Esophagus (tissue), 2 donors: ENCODE results near the gene UNC13B. TPM values are rescaled to one million over a fixed set of nuclear protein-coding genes. Genes with fewer than 3 reads are reported as not detected.
"Not testable (repeated sequence)": the region's sequence is repeated elsewhere in the genome, so short reads cannot be mapped to it uniquely, and the experiment has no call there.

Experiments used
- H3K27ac ChIP-seq, 2 donors: one replicate each; pipeline ENCODE4 v1.5.1; 2013; ENCODE audit warnings: low read depth in 2 of 2, mild to moderate bottlenecking in 2 of 2, inconsistent platforms in 1 of 2, low read length in 1 of 2, moderate library complexity in 1 of 2
- H3K27me3 ChIP-seq, 2 donors: one replicate each; pipeline ENCODE4 v1.6.1; 2013; ENCODE audit warnings: low read length in 2 of 2, control low read depth in 1 of 2, mild to moderate bottlenecking in 1 of 2; ENCODE audit not compliant: insufficient read depth in 2 of 2, control insufficient read depth in 1 of 2
- H3K36me3 ChIP-seq, 2 donors: one replicate each; pipeline ENCODE4 v1.6.1; 2013; ENCODE audit warnings: low read length in 1 of 2; ENCODE audit not compliant: control insufficient read depth in 2 of 2, insufficient read depth in 2 of 2
- H3K4me1 ChIP-seq, 2 donors: one replicate each; pipeline ENCODE4 v1.6.1; 2013; ENCODE audit warnings: low read length in 1 of 2; ENCODE audit not compliant: control insufficient read depth in 2 of 2, insufficient read depth in 2 of 2
- H3K4me3 ChIP-seq, 2 donors: one replicate each; pipeline ENCODE4 v1.5.1; 2013; ENCODE audit warnings: low read length in 2 of 2, mild to moderate bottlenecking in 2 of 2, low read depth in 1 of 2, moderate library complexity in 1 of 2
- H3K9me3 ChIP-seq, 2 donors: one replicate each; pipeline ENCODE4 v1.6.1; 2013; ENCODE audit warnings: mild to moderate bottlenecking in 2 of 2, low read depth in 1 of 2, low read length in 1 of 2, moderate library complexity in 1 of 2; ENCODE audit not compliant: control insufficient read depth in 2 of 2, insufficient read depth in 1 of 2
- WGBS, 2 donors: extraction: QIAGEN DNeasy Blood & Tissue Kit; methylation state at CpG; one replicate each; pipeline ENCODE4 v1.1.7; 2013; 5-methylcytosine and 5-hydroxymethylcytosine counted together
- polyA plus RNA-seq, 2 donors: library from polyadenylated mRNA; stranded (reverse); fragments of 200-250 nt; gene quantifications; one replicate each; pipeline ENCODE4 v1.2.3, GENCODE V29; 2013
- donor health status: healthy with polysubstance abuse.
- donor health status: Bipolar disorder and iron deficiency.

Gene UNC13B
- polyA plus RNA-seq, 2 donors, result 11.3 to 15.6 TPM

DNA sequence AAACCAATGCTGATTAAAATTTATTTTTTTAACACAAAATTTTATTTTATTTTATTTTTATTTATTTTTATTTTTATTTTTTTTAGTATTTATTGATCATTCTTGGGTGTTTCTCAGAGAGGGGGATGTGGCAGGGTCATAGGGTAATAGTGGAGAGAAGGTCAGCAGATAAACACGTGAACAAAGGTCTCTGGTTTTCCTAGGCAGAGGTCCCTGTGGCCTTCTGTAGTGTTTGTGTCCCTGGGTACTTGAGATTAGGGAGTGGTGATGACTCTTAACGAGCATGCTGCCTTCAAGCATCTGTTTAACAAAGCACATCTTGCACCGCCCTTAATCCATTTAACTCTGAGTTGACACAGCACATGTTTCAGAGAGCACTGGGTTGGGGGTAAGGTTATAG lies 20.6 kb downstream of the UNC13B start:
- H3K9me3 ChIP-seq, H3K4me1 ChIP-seq, H3K27ac ChIP-seq, H3K27me3 ChIP-seq, H3K36me3 ChIP-seq, H3K4me3 ChIP-seq: not testable (repeated sequence)
- 68 to 72% methylated on average over 3 of the region's 3 CpGs for WGBS, 2 donors

DNA sequence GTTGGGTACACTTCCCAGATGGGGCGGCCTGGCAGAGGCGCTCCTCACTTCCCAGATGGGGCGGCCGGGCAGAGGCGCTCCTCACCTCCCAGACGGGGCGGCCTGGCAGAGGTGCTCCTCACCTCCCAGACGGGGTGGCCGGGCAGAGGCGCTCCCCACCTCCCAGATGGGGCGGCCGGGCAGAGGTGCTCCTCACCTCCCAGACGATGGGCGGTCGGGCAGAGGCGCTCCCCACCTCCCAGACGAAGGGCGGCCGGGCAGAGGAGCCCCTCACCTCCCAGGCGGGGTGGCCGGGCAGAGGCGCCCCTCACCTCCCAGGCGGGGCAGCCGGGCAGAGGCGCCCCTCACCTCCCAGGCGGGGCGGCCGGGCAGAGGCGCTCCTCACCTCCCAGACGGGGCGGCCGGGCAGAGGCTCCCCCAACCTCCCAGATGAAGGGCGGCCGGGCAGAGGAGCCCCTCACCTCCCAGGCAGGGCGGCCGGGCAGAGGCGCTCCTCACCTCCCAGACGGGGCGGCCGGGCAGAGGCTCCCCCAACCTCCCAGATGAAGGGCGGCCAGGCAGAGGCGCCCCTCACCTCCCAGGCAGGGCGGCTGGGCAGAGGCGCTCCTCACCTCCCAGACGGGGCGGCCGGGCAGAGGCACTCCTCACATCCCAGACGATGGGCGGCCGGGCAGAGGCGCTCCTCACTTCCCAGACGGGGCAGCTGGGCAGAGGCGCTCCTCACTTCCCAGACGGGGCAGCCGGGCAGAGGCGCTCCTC lies 21.4 kb downstream of the UNC13B start:
- H3K27me3 ChIP-seq, H3K4me1 ChIP-seq, H3K27ac ChIP-seq, H3K36me3 ChIP-seq, H3K4me3 ChIP-seq, H3K9me3 ChIP-seq: not testable (repeated sequence)
- 97 to 98% methylated on average over 33 to 56 of the region's 56 CpGs for WGBS, 2 donors

DNA sequence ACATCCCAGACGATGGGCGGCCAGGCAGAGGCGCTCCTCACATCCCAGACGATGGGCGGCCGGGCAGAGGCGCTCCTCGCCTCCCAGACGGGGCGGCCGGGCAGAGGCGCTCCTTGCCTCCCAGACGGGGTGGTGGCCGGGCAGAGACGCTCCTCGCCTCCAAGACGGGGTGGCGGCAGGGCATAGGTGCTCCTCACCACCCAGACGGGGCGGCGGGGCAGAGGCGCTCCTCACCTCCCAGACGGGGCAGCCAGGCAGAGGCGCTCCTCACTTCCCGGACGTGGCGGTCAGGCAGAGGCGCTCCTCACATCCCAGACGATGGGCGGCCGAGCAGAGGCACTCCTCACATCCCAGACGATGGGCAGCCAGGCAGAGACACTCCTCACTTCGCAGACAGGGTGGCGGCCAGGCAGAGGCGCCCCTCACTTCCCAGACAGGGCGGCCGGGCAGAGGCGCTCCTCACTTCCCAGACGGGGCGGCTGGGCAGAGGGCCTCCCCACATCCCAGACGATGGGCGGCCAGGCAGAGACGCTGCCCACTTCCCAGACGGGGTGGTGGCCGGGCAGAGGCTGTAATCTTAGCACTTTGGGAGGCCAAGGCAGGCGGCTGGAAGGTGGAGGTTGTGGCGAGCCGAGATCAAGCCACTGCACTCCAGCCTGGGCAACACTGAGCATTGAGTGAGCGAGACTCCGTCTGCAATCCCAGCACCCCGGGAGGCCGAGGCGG lies 22.1 kb downstream of the UNC13B start:
- H3K4me1 ChIP-seq, H3K36me3 ChIP-seq, H3K9me3 ChIP-seq, H3K4me3 ChIP-seq, H3K27ac ChIP-seq, H3K27me3 ChIP-seq: not testable (repeated sequence)
- 97% methylated on average over 42 to 53 of the region's 53 CpGs for whole genome bisulfite sequencing, 2 donors

DNA sequence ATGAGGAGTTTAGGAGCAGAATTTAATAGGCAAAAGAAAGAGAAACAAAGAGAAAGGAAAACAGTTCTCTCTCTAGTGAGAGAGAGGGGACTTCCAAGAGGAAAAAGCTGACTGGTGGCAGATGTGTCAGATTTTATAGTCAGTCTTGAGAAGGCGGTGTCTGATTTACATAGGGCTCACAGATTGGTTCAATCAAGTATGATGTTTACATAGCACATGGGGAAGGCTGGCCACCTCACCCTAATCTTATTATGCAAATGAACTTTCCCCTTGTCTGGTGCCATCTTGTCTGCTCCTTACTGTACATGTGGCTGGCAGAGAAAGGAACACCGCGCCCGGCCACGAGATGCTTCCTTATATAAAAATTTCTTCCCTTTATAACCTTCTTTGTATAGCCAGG lies 24.7 kb downstream of the UNC13B start:
- no peaks in the 10 kb centered on the region for H3K27me3 ChIP-seq
- H3K27ac ChIP-seq, result no peak overlapping the region
- no peaks in the 10 kb centered on the region for H3K9me3 ChIP-seq
- 93 to 97% methylated on average over 5 of the region's 5 CpGs for WGBS, 2 donors
- no peaks in the 10 kb centered on the region for H3K36me3 ChIP-seq
- H3K4me1 ChIP-seq, result no peaks in the 10 kb centered on the region
- no peak overlapping the region for H3K4me3 ChIP-seq

DNA sequence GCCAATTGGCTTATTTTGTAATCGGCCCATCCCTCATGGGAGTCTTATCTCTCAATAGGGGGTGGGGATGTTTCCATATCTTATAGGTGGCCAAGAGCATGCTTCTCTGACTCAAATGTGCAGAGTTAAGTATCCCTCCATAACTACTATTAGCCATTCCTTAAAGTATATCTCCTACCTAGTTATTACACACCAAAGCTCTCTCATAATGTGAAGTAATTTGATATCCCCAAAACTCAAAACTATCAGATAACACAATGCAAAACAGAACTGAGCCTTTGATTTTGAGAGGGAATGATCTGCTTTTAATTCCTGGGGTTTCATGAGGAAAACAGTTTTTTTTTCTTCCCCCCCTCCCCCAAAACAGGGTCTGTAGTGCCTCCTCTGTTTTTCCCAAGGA lies 28.4 kb downstream of the UNC13B start:
- Histone ChIP-seq H3K36me3 (no peaks in the 10 kb centered on the region), H3K27me3 (no peaks in the 10 kb centered on the region), H3K27ac (no peak overlapping the region), H3K4me1 (peaks cover 0 to 2% of the 10 kb centered on the region in 2 donors), H3K9me3 (peaks cover 0 to 4% of the 10 kb centered on the region in 2 donors), H3K4me3 (no peak overlapping the region)
- 94 to 100% methylated on average over 1 of the region's 1 CpG for WGBS, 2 donors

DNA sequence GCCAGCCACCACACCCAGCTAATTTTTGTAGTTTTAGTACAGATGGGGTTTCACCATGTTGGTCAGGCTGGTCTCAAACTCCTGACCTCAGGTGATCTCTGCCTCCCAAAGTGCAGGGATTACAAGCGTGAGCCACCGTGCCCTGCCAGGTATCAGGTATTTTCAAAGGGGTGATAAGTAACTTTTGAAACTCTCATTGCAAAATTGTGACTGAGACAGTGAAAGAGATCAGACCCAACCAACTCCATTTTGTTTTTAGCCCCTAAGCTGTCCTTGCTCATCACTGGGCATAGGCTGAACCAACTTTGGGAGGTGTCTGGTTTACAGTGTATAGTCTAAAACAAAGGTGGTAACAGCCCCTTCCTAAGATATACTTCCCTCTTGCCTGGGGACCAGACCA lies 29.3 kb downstream of the UNC13B start:
- Histone ChIP-seq H3K36me3 (no peaks in the 10 kb centered on the region), H3K9me3 (peaks cover 0 to 4% of the 10 kb centered on the region in 2 donors), H3K27me3 (no peaks in the 10 kb centered on the region), H3K4me1 (peaks cover 0 to 2% of the 10 kb centered on the region in 2 donors), H3K27ac (no peak overlapping the region), H3K4me3 (no peak overlapping the region)
- WGBS, 2 donors, result 99 to 100% methylated on average over 2 of the region's 2 CpGs

DNA sequence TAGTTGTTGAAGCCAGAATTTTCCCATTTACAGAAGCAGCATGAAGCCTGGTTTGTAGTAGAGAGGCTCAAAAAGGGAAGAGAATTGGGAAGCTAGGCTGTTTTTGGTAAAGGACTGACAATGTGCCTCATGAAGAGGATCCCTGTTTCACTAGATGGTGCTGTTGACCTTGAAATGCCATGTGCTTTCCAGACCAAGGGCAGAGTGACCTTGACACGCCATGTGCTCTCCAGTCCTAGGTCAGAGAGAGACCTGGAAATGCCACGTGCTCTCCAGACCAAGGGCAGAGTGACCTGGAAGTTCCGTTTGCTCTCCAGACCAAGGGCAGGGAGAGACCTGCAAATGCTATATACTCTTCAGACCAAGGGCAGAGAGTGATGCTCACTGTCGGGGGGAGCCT lies 32.0 kb downstream of the UNC13B start:
- no peaks in the 10 kb centered on the region for H3K36me3 ChIP-seq
- H3K27me3 ChIP-seq, result no peaks in the 10 kb centered on the region
- peaks cover 0 to 2% of the 10 kb centered on the region in 2 donors for H3K4me1 ChIP-seq
- H3K27ac ChIP-seq, result no peak overlapping the region
- H3K9me3 ChIP-seq, result peaks cover 0 to 4% of the 10 kb centered on the region in 2 donors
- H3K4me3 ChIP-seq, result no peak overlapping the region
- WGBS, 2 donors, result 93 to 95% methylated on average over 4 of the region's 4 CpGs

DNA sequence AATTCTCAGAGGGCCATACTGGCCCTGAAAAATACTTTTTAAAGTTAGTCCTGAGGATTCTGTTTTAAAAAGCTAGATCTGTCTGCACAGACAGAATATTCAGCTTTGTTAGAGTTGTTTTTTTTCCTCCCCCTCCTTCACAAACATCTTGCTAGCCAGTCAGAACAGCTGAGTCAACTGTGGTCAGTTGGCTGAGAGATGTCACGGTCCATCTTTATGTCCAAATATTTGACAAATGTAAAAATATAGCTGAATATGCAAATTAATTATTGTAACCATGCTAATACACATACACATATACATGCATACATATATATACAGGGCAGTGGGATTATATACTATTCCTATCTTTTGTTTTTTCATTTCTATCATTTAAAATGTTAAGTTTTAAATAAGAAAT lies 33.9 kb downstream of the UNC13B start:
- H3K27ac ChIP-seq, result no peak overlapping the region
- H3K27me3 ChIP-seq, result no peaks in the 10 kb centered on the region
- WGBS, 2 donors, result 82 to 88% methylated on average over 1 of the region's 1 CpG
- no peak overlapping the region for H3K4me3 ChIP-seq
- peaks cover 0 to 2% of the 10 kb centered on the region in 2 donors for H3K4me1 ChIP-seq
- H3K9me3 ChIP-seq, result peaks cover 0 to 4% of the 10 kb centered on the region in 2 donors
- H3K36me3 ChIP-seq, result no peaks in the 10 kb centered on the region

DNA sequence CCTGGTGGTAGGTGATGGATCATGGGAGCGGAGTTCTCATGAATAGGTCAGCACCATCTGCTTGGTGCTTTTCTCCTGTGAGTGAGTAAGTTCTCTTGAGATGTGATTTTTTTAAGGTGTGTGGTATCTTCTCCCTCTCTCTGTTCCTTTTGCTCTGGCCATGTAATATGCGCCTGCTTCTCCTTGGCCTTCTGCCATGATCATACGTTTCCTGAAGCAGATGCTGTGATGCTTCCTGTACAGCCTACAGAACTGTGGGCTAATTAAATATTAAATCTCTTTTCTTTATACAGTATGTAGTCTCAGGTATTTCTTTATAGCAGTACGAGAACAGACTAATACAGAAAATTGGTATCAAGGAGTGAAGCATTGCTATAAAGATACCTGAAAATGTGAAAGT lies 36.4 kb downstream of the UNC13B start:
- WGBS, 2 donors, result 84 to 90% methylated on average over 4 of the region's 4 CpGs
- no peaks in the 10 kb centered on the region for H3K27me3 ChIP-seq

DNA sequence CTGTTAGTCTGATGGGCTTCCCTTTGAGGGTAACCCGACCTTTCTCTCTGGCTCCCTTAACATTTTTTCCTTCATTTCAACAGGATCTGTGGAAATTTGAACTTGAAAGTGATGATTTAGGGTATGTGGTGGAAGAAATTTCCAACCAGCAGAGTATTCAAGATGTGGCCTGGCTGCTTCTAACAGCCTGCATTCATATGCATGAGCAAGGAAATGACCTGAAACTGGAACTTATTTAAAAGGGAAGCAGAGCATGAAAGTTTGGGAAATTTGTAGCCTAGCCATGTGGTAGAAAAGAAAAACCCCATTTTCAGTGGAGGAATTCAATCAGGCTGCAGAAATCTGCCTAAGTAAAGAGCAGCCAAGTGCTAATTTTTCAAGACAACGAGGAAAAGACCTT lies 41.7 kb downstream of the UNC13B start:
- WGBS, 2 donors, result 79 to 91% methylated on average over 2 of the region's 2 CpGs

More for the DNA sequence above, 36.4 kb downstream of the UNC13B start:
- Histone ChIP-seq H3K9me3 (no peaks in the 10 kb centered on the region), H3K27ac (no peak overlapping the region), H3K36me3 (no peaks in the 10 kb centered on the region), H3K4me1 (peaks cover 0 to 2% of the 10 kb centered on the region in 2 donors), H3K4me3 (no peak overlapping the region)

More for the DNA sequence above, 41.7 kb downstream of the UNC13B start:
- no peaks in the 10 kb centered on the region for H3K4me1 ChIP-seq
- H3K27me3 ChIP-seq, result no peaks in the 10 kb centered on the region
- peaks cover 0 to 2% of the 10 kb centered on the region in 2 donors for H3K36me3 ChIP-seq
- H3K27ac ChIP-seq, result no peak overlapping the region
- H3K9me3 ChIP-seq, result peaks cover 0 to 10% of the 10 kb centered on the region in 2 donors
- H3K4me3 ChIP-seq, result no peak overlapping the region
